ENCODE measurements around the gene KDM4B. TPM values are rescaled to one million over a fixed set of nuclear protein-coding genes. Genes with fewer than 3 reads are reported as not detected.

KDM4B gene
- total RNA-seq, 1 experiment from 2014 or later: 43.7 TPM

- no peak for TF ChIP-seq CTCF (conservative IDR thresholded peaks at IDR 0.05)
- Histone ChIP-seq H4K8ac (replicated peaks; ENCODE audit: insufficient read length, low read depth, low read length) (no peak overlapping the region), H3T11ph (ENCODE audit: low read length) (no peak overlapping the region), H3K14ac (ENCODE audit: insufficient read depth, low read length) (no peak overlapping the region), H2BK120ac (ENCODE audit: low read depth, low read length, poor library complexity, severe bottlenecking) (no peak overlapping the region), H3K4me2 (ENCODE audit: insufficient read depth, insufficient read length, low read length) (no peak overlapping the region), H3K18ac (ENCODE audit: insufficient read length, low read depth, low read length) (no peak overlapping the region), H3K56ac (ENCODE audit: insufficient read length, low read depth, low read length) (no peak overlapping the region), H2BK12ac (ENCODE audit: insufficient read length, low read depth, low read length) (no peak overlapping the region), H3K27me3 (ENCODE audit: insufficient read depth, low read length) (no peaks in the 10 kb centered on the region), H3K27ac (ENCODE audit: insufficient read length, low read depth, low read length) (no peak overlapping the region), H2BK15ac (ENCODE audit: low read depth, low read length) (no peak overlapping the region), H2AK5ac (ENCODE audit: insufficient read length, low read length) (no peak overlapping the region), H3K23me2 (ENCODE audit: insufficient read length, low read depth, low read length, poor library complexity, severe bottlenecking) (no peaks in the 10 kb centered on the region), H2AFZ (ENCODE audit: low read length) (no peak overlapping the region), H4K5ac (ENCODE audit: insufficient read length, low read depth, low read length) (no peak overlapping the region), H3K9me3 (ENCODE audit: control insufficient read depth, low read depth, low read length) (no peaks in the 10 kb centered on the region), H2BK20ac (ENCODE audit: low read depth, low read length, poor library complexity, severe bottlenecking) (no peak overlapping the region), H3K4ac (ENCODE audit: low read depth, low read length) (no peak overlapping the region), H2BK5ac (ENCODE audit: insufficient read length, low read length) (no peak overlapping the region), H3K79me2 (ENCODE audit: insufficient read depth, low read length) (no peaks in the 10 kb centered on the region), H3K9ac (ENCODE audit: extremely low read depth, insufficient read length, low read length) (no peak overlapping the region), H3K4me1 (ENCODE audit: insufficient read depth, low read length) (no peaks in the 10 kb centered on the region), H4K20me1 (ENCODE audit: control insufficient read depth, insufficient read depth, insufficient read length) (peaks cover 2% of the 10 kb centered on the region), H3K79me1 (ENCODE audit: insufficient read depth, low read depth, low read length, poor library complexity, severe bottlenecking) (no peaks in the 10 kb centered on the region), H4K91ac (ENCODE audit: insufficient read length, low read depth, low read length) (no peak overlapping the region), H3K23ac (ENCODE audit: insufficient read length, low read depth, low read length) (no peak overlapping the region)
- no CpG with 5 or more reads among the region's 16 CpGs for WGBS (ENCODE audit: extremely low coverage, insufficient read length, low lambda C conversion rate)
- H3K4me3 Mint-ChIP-seq: no peak overlapping the region
- H3K27me3 Mint-ChIP-seq (ENCODE audit: low read depth): no peaks in the 10 kb centered on the region
- peak overlapping the region; percentile 49 to 79 (median 77); a peak in 4 of 7 replicates for H3K27ac Mint-ChIP-seq
- DNase-seq: no peak
- H3K36me3 Mint-ChIP-seq (ENCODE audit: insufficient read depth in 1 of 3, low read depth in 3 of 3): peaks cover 0 to 12% (median 4%) of the 10 kb centered on the region in 3 experiments; a peak in 4 of 7 replicates
- peaks cover 0 to 9% of the 10 kb centered on the region in 2 experiments; a peak in 2 of 4 replicates for H3K4me1 Mint-ChIP-seq
- no peaks in the 10 kb centered on the region for H3K9me3 Mint-ChIP-seq
These were observed 81.2 kb downstream of the KDM4B start for GRCh38 chr19:5050067-5050656.
